WI38 (cell line): Measurements from ENCODE around the gene HMGN3.
"Not testable (repeated sequence)": the region's sequence is repeated elsewhere in the genome, so short reads cannot be mapped to it uniquely, and the experiment has no call there.

Experiments
- H3K4me3 ChIP-seq: 2 replicates; pipeline ENCODE4 v1.5.1; 2011; ENCODE audit warnings: low read depth, mild to moderate bottlenecking, control low read depth, low read length
- CTCF ChIP-seq: IDR thresholded peaks from 2 replicates; pipeline ENCODE4 v1.5.1; 2012; ENCODE audit warnings: low read depth, mild to moderate bottlenecking, control low read depth, low read length

HMGN3 gene

GRCh38 chr6:79261666-79262065, 27.2 kb upstream of the HMGN3 start:
- no peak overlapping the region for H3K4me3 ChIP-seq
- no peak for TF ChIP-seq CTCF

GRCh38 chr6:79260772-79261171, 26.3 kb upstream of the HMGN3 start:
- H3K4me3 ChIP-seq: no peak overlapping the region
- TF ChIP-seq CTCF: no peak

GRCh38 chr6:79257381-79258205, 23.1 kb upstream of the HMGN3 start:
- no peak for TF ChIP-seq CTCF
- H3K4me3 ChIP-seq: no peak overlapping the region

- not testable (repeated sequence) for H3K4me3 ChIP-seq
These were observed 22.3 kb upstream of the HMGN3 start for GRCh38 chr6:79256770-79257169.

GRCh38 chr6:79255086-79255485, 20.6 kb upstream of the HMGN3 start:
- H3K4me3 ChIP-seq: not testable (repeated sequence)

GRCh38 chr6:79250559-79250958, 16.1 kb upstream of the HMGN3 start:
- TF ChIP-seq CTCF: no peak
- H3K4me3 ChIP-seq: no peak overlapping the region

GRCh38 chr6:79250107-79250514, 15.6 kb upstream of the HMGN3 start:
- H3K4me3 ChIP-seq: no peak overlapping the region
- TF ChIP-seq CTCF: no peak

- TF ChIP-seq CTCF: no peak
These were observed 14.7 kb upstream of the HMGN3 start for GRCh38 chr6:79249136-79249535.

More at GRCh38 chr6:79249136-79249535, 14.7 kb upstream of the HMGN3 start:
- H3K4me3 ChIP-seq: no peak overlapping the region
